CD8-positive, alpha-beta memory T cell (primary cell): Measurements from ENCODE around the gene GTF2F1. TPM values are rescaled to one million over a fixed set of nuclear protein-coding genes. Genes with fewer than 3 reads are reported as not detected.
A peak's percentile ranks its signal among the peaks of the same experiment; 100 is the strongest.
"Not testable (repeated sequence)": the region's sequence is repeated elsewhere in the genome, so short reads cannot be mapped to it uniquely, and the experiment has no call there.

Source experiments
- CTCF ChIA-PET: fragments of 350-600 bp; sonication (Branson Sonifier 250); formaldehyde crosslinking; loops from one replicate; lab custom pipeline; 2021; ENCODE audit warnings: antibody characterized with exemption; lab: Charles Lee
- POLR2A ChIA-PET: fragments of 350-600 bp; sonication (Branson Sonifier 250); formaldehyde crosslinking; loops from one replicate; lab custom pipeline; 2021; ENCODE audit warnings: antibody characterized with exemption; lab: Charles Lee
- DNase-seq, 5 donors: peaks; one replicate each; pipeline versions ENCODE4 v3.0.0 to v3.0.0-alpha.2; 2020 to 2022; ENCODE audit warnings: mixed read lengths in 1 of 5
- H3K27ac ChIP-seq: one replicate; pipeline ENCODE4 v1.7.0; 2013; ENCODE audit warnings: low read depth, mild to moderate bottlenecking, low read length, moderate library complexity
- H3K27me3 ChIP-seq: 2 replicates; pipeline ENCODE4 v1.7.0; 2013; ENCODE audit warnings: low read length, mild to moderate bottlenecking; ENCODE audit not compliant: insufficient read depth, poor library complexity, severe bottlenecking
- H3K36me3 ChIP-seq: 2 replicates; pipeline ENCODE4 v1.7.0; 2013; ENCODE audit warnings: mild to moderate bottlenecking, low read length, moderate library complexity; ENCODE audit not compliant: insufficient read depth
- H3K4me1 ChIP-seq: 2 replicates; pipeline ENCODE4 v1.7.0; 2013; ENCODE audit warnings: mild to moderate bottlenecking, low read length, moderate library complexity; ENCODE audit not compliant: insufficient read depth
- H3K4me3 ChIP-seq: 2 replicates; pipeline ENCODE4 v1.7.0; 2013; ENCODE audit warnings: mild to moderate bottlenecking, low read length
- H3K9me3 ChIP-seq: 2 replicates; pipeline ENCODE4 v1.7.0; 2013; ENCODE audit warnings: mild to moderate bottlenecking, low read length
- H3K27ac Mint-ChIP-seq, 8 donors: one replicate each; pipeline ENCODE4 v1.8.0; 2020 to 2021; ENCODE audit warnings: mixed read lengths in 8 of 8, mild to moderate bottlenecking in 6 of 8, inconsistent platforms in 3 of 8, moderate library complexity in 3 of 8
- H3K27me3 Mint-ChIP-seq, 2 donors: one replicate each; pipeline ENCODE4 v1.8.0; 2020 to 2021; ENCODE audit warnings: mixed read lengths in 2 of 2, mild to moderate bottlenecking in 1 of 2, moderate library complexity in 1 of 2
- H3K36me3 Mint-ChIP-seq, 3 donors: one replicate each; pipeline ENCODE4 v1.8.0; 2020 to 2021; ENCODE audit warnings: mixed read lengths in 3 of 3, inconsistent platforms in 1 of 3, mild to moderate bottlenecking in 1 of 3
- H3K4me1 Mint-ChIP-seq, 3 donors: one replicate each; pipeline ENCODE4 v1.8.0; 2020 to 2021; ENCODE audit warnings: mixed read lengths in 3 of 3, inconsistent platforms in 1 of 3, mild to moderate bottlenecking in 1 of 3
- H3K4me3 Mint-ChIP-seq, 7 donors: one replicate each; pipeline ENCODE4 v1.8.0; 2020 to 2021; ENCODE audit warnings: mixed read lengths in 7 of 7, mild to moderate bottlenecking in 6 of 7, moderate library complexity in 4 of 7, inconsistent platforms in 2 of 7
- H3K9me3 Mint-ChIP-seq, 5 donors: one replicate each; pipeline ENCODE4 v1.8.0; 2020 to 2022; ENCODE audit warnings: mixed read lengths in 5 of 5, mild to moderate bottlenecking in 3 of 5, moderate library complexity in 2 of 5, inconsistent platforms in 1 of 5
- polyA plus RNA-seq: library from polyadenylated mRNA; unstranded; fragments of 300-500 nt; fragmentation: Illumina TruSeq; gene quantifications from one replicate; pipeline ENCODE4 v1.2.3, GENCODE V29; 2021
- total RNA-seq, 2 experiments: library from RNA; stranded (reverse); gene quantifications; one replicate each; pipeline ENCODE4 v1.2.3, GENCODE V29; 2021

GTF2F1 gene
- total and polyA plus RNA-seq, 3 experiments from 2014 or later: 25.2 to 66.2 (median 63.3) TPM

DNA sequence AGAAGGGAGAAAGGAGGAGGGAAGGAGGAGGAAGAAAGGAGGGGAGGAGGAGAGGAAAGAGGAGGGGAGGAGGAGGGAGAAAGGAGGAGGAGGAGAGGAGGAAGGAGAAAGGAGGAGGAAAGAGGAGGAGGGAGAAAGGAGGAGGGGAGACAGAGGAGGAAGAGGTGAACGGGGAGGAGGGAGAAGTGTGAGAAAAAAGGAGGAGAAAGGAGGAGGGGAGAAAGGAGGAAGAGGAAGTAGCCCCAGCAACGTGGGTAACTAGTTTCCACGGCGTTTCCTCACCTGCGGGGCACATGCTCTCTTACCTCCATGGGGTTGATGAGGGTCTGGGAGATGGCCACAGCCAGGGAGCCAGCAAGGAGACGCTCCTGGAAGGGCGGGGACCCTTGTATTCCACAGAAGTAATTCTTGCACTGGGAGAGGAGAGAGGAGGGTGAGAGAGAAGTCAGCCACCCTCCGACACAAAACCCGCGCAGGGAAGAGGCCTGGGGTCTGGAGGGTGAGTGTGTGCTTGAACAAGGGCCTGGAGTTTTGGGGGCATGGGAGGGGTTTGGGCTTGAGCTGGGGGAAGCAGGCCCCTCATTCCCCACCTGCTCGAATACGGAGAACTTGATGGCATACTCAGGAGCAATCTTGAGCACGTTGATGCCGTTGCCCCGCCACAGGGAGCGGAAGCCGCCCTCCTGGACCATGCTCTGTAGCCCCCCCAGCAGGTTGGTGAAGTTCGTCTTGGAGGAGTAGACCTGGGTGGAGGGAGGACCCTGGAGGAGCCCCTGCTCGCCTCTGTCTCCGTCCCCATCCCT, 36.7 kb upstream of the GTF2F1 start:
- DNase-seq: no peak
- no peak overlapping the region for H3K4me3 Mint-ChIP-seq
- no peaks in the 10 kb centered on the region for H3K27me3 ChIP-seq

DNA sequence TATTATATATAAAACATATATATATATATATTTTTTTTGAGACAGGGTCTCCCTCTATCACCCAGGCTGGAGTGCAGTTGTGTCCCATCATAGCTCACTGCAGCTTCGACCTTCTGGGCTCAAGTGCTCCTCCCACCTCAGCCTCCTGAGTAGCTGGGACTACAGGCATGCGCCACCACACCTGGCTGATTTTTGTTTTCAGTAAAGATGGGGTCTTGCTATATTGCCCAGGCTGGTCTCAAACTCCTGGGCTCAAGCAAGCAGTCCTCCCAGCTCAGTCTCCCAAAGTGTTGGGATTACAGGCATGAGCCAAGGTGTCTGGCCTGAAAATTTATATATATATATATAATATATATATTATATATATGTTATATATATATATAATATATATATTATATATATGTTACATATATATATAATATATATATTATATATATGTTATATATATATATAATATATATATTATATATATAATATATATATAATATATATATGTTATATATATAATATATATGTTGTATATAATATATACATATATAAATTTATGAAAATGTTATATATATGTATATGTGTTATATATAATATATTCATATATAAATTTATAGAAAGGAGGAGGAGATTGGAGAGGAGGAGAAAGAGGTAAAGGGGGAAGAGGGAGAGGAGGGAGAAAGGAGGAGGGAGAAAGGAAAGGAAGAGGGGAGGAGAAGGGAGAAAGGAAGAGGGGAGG, 35.9 kb upstream of the GTF2F1 start:
- H3K4me1 ChIP-seq: peaks cover 10% of the 10 kb centered on the region
- POLR2A ChIA-PET, H3K36me3 Mint-ChIP-seq, CTCF ChIA-PET, H3K27ac Mint-ChIP-seq, H3K9me3 ChIP-seq, H3K27me3 ChIP-seq, H3K27ac ChIP-seq, DNase-seq, H3K4me3 Mint-ChIP-seq, H3K36me3 ChIP-seq, H3K27me3 Mint-ChIP-seq, H3K9me3 Mint-ChIP-seq, H3K4me3 ChIP-seq: not testable (repeated sequence)
- H3K4me1 Mint-ChIP-seq: peaks cover 10 to 11% (median 11%) of the 10 kb centered on the region in 3 donors

More for the DNA sequence above, 36.7 kb upstream of the GTF2F1 start:
- H3K9me3 ChIP-seq: no peaks in the 10 kb centered on the region
- no peaks in the 10 kb centered on the region for H3K36me3 ChIP-seq
- H3K27ac Mint-ChIP-seq: no peak overlapping the region
- H3K9me3 Mint-ChIP-seq: no peaks in the 10 kb centered on the region
- H3K4me3 ChIP-seq: no peak overlapping the region
- peaks cover 0 to 3% of the 10 kb centered on the region in 2 donors for H3K27me3 Mint-ChIP-seq
- H3K4me1 ChIP-seq: peaks cover 9% of the 10 kb centered on the region
- H3K36me3 Mint-ChIP-seq: no peaks in the 10 kb centered on the region
- H3K4me1 Mint-ChIP-seq: peaks cover 10% of the 10 kb centered on the region in 3 donors
- POLR2A ChIA-PET: no interaction called here
- CTCF ChIA-PET: no interaction called here
- H3K27ac ChIP-seq: no peak overlapping the region

- ChIA-PET CTCF (interaction anchor here (1.6 kb wide), 1 partner anchor 10 kb away, joined by 4 read pairs; no protein-coding TSS in a partner anchor), POLR2A (no interaction called here)
- Histone ChIP-seq H3K9me3 (no peaks in the 10 kb centered on the region), H3K27ac (no peak overlapping the region), H3K4me1 (peaks cover 27% of the 10 kb centered on the region), H3K36me3 (no peaks in the 10 kb centered on the region), H3K4me3 (no peak overlapping the region), H3K27me3 (no peaks in the 10 kb centered on the region)
- no peak overlapping the region for H3K27ac Mint-ChIP-seq
- DNase-seq: no peak
- H3K4me3 Mint-ChIP-seq: no peak overlapping the region
- H3K4me1 Mint-ChIP-seq: peaks cover 27 to 28% (median 28%) of the 10 kb centered on the region in 3 donors
- H3K27me3 Mint-ChIP-seq: peaks cover 0 to 3% of the 10 kb centered on the region in 2 donors
- H3K9me3 Mint-ChIP-seq: no peaks in the 10 kb centered on the region
- peaks cover 0 to 9% (median 2%) of the 10 kb centered on the region in 3 donors for H3K36me3 Mint-ChIP-seq
Observed at GRCh38 chr19:6427131-6427530, 34.2 kb upstream of the GTF2F1 start.

DNA sequence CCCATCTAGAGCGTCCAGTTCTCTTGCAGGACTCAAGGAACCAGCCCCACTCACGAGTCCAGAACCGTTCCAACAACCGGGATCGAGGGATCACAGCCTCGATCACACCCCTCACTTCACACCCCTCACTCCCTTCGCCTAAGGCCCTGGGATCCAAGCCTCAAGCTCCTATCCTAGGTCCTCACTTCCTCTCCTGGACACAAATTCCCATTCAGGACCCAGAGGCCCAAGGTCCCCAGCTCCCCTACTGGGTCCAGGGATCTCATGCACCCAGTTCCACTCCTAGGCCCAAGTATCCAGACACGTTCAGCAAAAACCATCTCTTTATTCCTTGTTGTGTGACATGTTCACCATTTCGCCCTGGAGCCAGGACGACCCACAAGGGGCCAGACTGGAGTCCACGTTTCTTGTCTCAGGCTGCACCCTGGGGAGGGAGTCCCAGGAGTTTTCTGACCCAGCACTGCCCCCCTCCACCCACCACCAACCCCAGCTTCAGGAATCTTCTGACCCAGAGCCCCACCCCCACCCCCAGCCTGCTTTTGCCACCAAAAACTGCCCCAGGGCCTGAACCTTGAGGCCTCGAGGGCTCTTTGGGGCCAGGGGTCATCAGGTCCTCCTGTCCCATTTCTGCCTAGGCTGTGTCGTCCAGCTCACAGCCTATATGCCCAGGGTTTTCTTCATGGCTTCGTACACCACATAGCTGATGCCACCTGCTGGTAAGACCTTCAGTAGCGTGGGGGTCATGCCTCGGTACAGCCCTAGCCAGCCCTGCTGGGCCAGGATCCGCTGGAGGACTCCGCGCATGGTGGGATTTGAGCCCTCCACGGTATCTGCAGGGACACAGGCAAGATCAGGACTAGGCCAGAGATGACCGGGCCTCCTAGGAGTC, 33.0 kb upstream of the GTF2F1 start:
- CTCF ChIA-PET: interaction anchor here (0.8 to 1.6 kb wide), 5 partner anchors 11 to 208 kb away, joined by 3 to 5 read pairs (median 3); partner anchors contain the start of gene GTF2F1
- no peaks in the 10 kb centered on the region for H3K9me3 Mint-ChIP-seq
- DNase-seq: no peak

GRCh38 chr19:6424939-6425731, 32.2 kb upstream of the GTF2F1 start:
- H3K4me3 ChIP-seq: peak overlapping the region; percentile 26
- peak overlapping the region; percentile 73 to 95 (median 82) for H3K4me3 Mint-ChIP-seq
- no peaks in the 10 kb centered on the region for H3K9me3 Mint-ChIP-seq
- H3K27me3 Mint-ChIP-seq: peaks cover 0 to 1% of the 10 kb centered on the region in 2 donors
- no peaks in the 10 kb centered on the region for H3K9me3 ChIP-seq
- peaks cover 30 to 46% (median 33%) of the 10 kb centered on the region in 3 donors for H3K4me1 Mint-ChIP-seq
- H3K4me1 ChIP-seq: peaks cover 27% of the 10 kb centered on the region
- ChIA-PET POLR2A (interaction anchor here (0.5 to 2.2 kb wide), 11 partner anchors 32 to 439 kb away, joined by 3 to 14 read pairs (median 5); partner anchors contain the start of genes ALKBH7, CLPP, DENND1C and GPR108), CTCF (interaction anchor here (0.8 to 1.6 kb wide), 5 partner anchors 12 to 207 kb away, joined by 3 to 5 read pairs (median 3); partner anchors contain the start of gene GTF2F1)
- H3K27ac Mint-ChIP-seq: peak overlapping the region; percentile 74 to 98 (median 90)
- peaks cover 0 to 29% (median 6%) of the 10 kb centered on the region in 3 donors for H3K36me3 Mint-ChIP-seq
- H3K36me3 ChIP-seq: peaks cover 13% of the 10 kb centered on the region
- peak; percentile 97 to 100 (median 99) for DNase-seq
- peak overlapping the region; percentile 53 for H3K27ac ChIP-seq
- no peaks in the 10 kb centered on the region for H3K27me3 ChIP-seq

More for the DNA sequence above, 33.0 kb upstream of the GTF2F1 start:
- peaks cover 0 to 1% of the 10 kb centered on the region in 2 donors for H3K27me3 Mint-ChIP-seq
- POLR2A ChIA-PET: interaction anchor here (0.6 to 2.2 kb wide), 6 partner anchors 9 to 312 kb away, joined by 3 to 14 read pairs (median 9); partner anchors contain the start of genes ALKBH7, DENND1C, GPR108 and SLC25A23
- peaks cover 5% of the 10 kb centered on the region for H3K36me3 ChIP-seq
- H3K4me1 Mint-ChIP-seq: peaks cover 29 to 40% (median 33%) of the 10 kb centered on the region in 3 donors
- no peaks in the 10 kb centered on the region for H3K27me3 ChIP-seq
- peak overlapping the region; percentile 74 to 98 (median 90) for H3K27ac Mint-ChIP-seq
- H3K4me1 ChIP-seq: peaks cover 27% of the 10 kb centered on the region
- H3K4me3 Mint-ChIP-seq: peak overlapping the region in 6 of 7 donors; percentile 73 to 95 (median 82)
- H3K4me3 ChIP-seq: peak overlapping the region; percentile 26
- no peaks in the 10 kb centered on the region for H3K9me3 ChIP-seq
- peaks cover 0 to 21% (median 3%) of the 10 kb centered on the region in 3 donors for H3K36me3 Mint-ChIP-seq
- peak overlapping the region; percentile 53 for H3K27ac ChIP-seq

GRCh38 chr19:6424195-6424938, 31.4 kb upstream of the GTF2F1 start, which contains the start of gene KHSRP:
TSS of gene KHSRP (minus strand) at chr19:6424811. CDS start at chr19:6424701, 110 bp downstream.
- DNase-seq: peak in 3 of 5 donors; percentile 17 to 23 (median 21)
- H3K4me3 Mint-ChIP-seq: peak within 1 kb of the TSS; percentile 87 to 95 (median 90)
- H3K9me3 Mint-ChIP-seq: no peaks in the 10 kb centered on the region
- CTCF ChIA-PET: interaction anchor here (1.2 to 1.4 kb wide), 2 partner anchors 32 to 206 kb away, joined by 3 to 5 read pairs; partner anchors contain the start of gene GTF2F1
- H3K27ac Mint-ChIP-seq: peak within 1 kb of the TSS; percentile 87 to 98 (median 90)
- Histone ChIP-seq H3K36me3 (peaks cover 21% of the 10 kb centered on the region), H3K4me1 (peaks cover 27% of the 10 kb centered on the region), H3K9me3 (no peaks in the 10 kb centered on the region), H3K27me3 (no peaks in the 10 kb centered on the region), H3K4me3 (peak within 1 kb of the TSS; percentile 73), H3K27ac (peak within 1 kb of the TSS; percentile 69)
- H3K27me3 Mint-ChIP-seq: peaks cover 0 to 1% of the 10 kb centered on the region in 2 donors
- POLR2A ChIA-PET: interaction anchor here (0.5 to 2.2 kb wide), 11 partner anchors 31 to 439 kb away, joined by 3 to 14 read pairs (median 5); partner anchors contain the start of genes ALKBH7, CLPP, DENND1C and GPR108
- H3K4me1 Mint-ChIP-seq: peaks cover 30 to 46% (median 33%) of the 10 kb centered on the region in 3 donors
- H3K36me3 Mint-ChIP-seq: peaks cover 3 to 37% (median 9%) of the 10 kb centered on the region in 3 donors
